Heart left ventricle (tissue), 16 donors: Measurements from ENCODE around the gene RSPH1. TPM values are rescaled to one million over a fixed set of nuclear protein-coding genes. Genes with fewer than 3 reads are reported as not detected.

Source experiments
- ATAC-seq, 4 donors: fragments of 200-7000 bp; cut with Tn5 transposase; one replicate each; pipeline ENCODE4 v1.9.1; 2020 to 2022; ENCODE audit warnings: moderate library complexity in 4 of 4, mild to moderate bottlenecking in 3 of 4, moderate number of reproducible peaks in 1 of 4
- DNase-seq, 5 donors: peaks; one replicate each; pipeline ENCODE4 v3.0.0-alpha.2; 2020
- H3K27ac ChIP-seq, 12 donors: fragments of 200-600 bp; sonication (generic) in 4 of 12; one replicate each; pipeline versions ENCODE4 v1.5.0 to v1.8.0; 2016 to 2022; ENCODE audit warnings: mild to moderate bottlenecking in 2 of 12
- H3K27me3 ChIP-seq, 9 donors: fragments of 200-600 bp; sonication (generic) in 2 of 9; one replicate each; pipeline versions ENCODE4 v1.5.1 to v1.8.0; 2016 to 2022; ENCODE audit warnings: mild to moderate bottlenecking in 3 of 9
- H3K36me3 ChIP-seq, 9 donors: fragments of 200-600 bp; sonication (generic) in 2 of 9; one replicate each; pipeline versions ENCODE4 v1.5.0 to v1.8.0; 2018 to 2022; ENCODE audit warnings: mild to moderate bottlenecking in 2 of 9
- H3K4me1 ChIP-seq, 12 donors: fragments of 200-600 bp; sonication (generic) in 4 of 12; one replicate each; pipeline versions ENCODE4 v1.5.0 to v1.8.0; 2016 to 2022; ENCODE audit warnings: mild to moderate bottlenecking in 3 of 12
- H3K4me3 ChIP-seq, 12 donors: fragments of 200-600 bp; sonication (generic) in 4 of 12; one replicate each; pipeline versions ENCODE4 v1.5.0 to v1.8.0; 2017 to 2022; ENCODE audit warnings: mild to moderate bottlenecking in 9 of 12, moderate library complexity in 4 of 12
- H3K9me3 ChIP-seq, 12 donors: fragments of 200-600 bp; sonication (generic) in 4 of 12; one replicate each; pipeline versions ENCODE4 v1.5.0 to v1.8.0; 2016 to 2022; ENCODE audit warnings: mild to moderate bottlenecking in 1 of 12
- POLR2A ChIP-seq, 2 donors: fragments of 450-650 bp; IDR thresholded peaks; one replicate each; pipeline ENCODE4 v1.6.1; 2017; ENCODE audit warnings: antibody characterized with exemption in 2 of 2, mild to moderate bottlenecking in 2 of 2, moderate library complexity in 2 of 2
- WGBS, 4 donors: extraction: QIAGEN DNeasy Blood & Tissue Kit in 2 of 4; methylation state at CpG; one replicate each; pipeline versions ENCODE4 v1.1.5 to v1.1.7; 2013 to 2018; 5-methylcytosine and 5-hydroxymethylcytosine counted together
- intact Hi-C, 10 donors: fragments of 100-400 bp; cut with DNase I; formaldehyde crosslinking; loops; one replicate each; pipeline versions ENCODE4 v1.11.1 to v1.14.2; 2022
- polyA plus RNA-seq, 2 donors: library from polyadenylated mRNA; stranded (reverse); fragments of 200-250 nt; gene quantifications; one replicate each; pipeline ENCODE4 v1.2.3, GENCODE V29; 2013
- total RNA-seq, 9 donors: library from RNA; depleted of rRNA in 2 of 9; stranded (reverse); fragments of >200 nt in 2 of 9; fragmentation: NEBNext Ultra II Directional in 3 of 9; extraction: Animal tissue kit (Norgen Biotek cat#: 25700) in 3 of 9; gene quantifications; one replicate each; pipeline versions ENCODE4 v1.1.0 to v1.2.4, GENCODE V29; 2016 to 2023
- TF ChIP-seq, protein P1 (sequence below), 12 donors: fragments of 200-600 bp; sonication (generic) in 4 of 12; IDR thresholded peaks; one replicate each; pipeline versions ENCODE4 v1.5.0 to v1.8.0; 2018 to 2022; ENCODE audit warnings: antibody characterized with exemption in 12 of 12, mild to moderate bottlenecking in 5 of 12
- donor health status: ischemic (EF 13 %, LVEDD 7.1; RV severe dilation, severe dysfunction).
- donor health status: healthy with polysubstance abuse.
- donor health status: DM: no; HTN: yes; CAD: no.
- donor health status: DM: no; HTN: no; CAD: no.
- donor health status: ischemic (EF 25% LVEDD 6.9; RV normal size, moderate dysfunction).
- donor health status: ischemic (EF 25% LVEDD 5.7; RV mildly dilated, moderate dysfunction).
- donor health status: healthy.
- donor health status: DM: yes; HTN: yes; CAD: no.
- donor health status: ischemic (EF 35%, LVEDD 5.7; RV mildly dilated, moderate dysfunction).
- donor health status: nonischemic (EF 11% LVEDD 7.7; RV severe dilation, severe dysfunction).
- donor health status: DM: yes; HTN: yes; CAD: no.
- donor health status: PGD.
- donor health status: ischemic (EF 29% LVEDD 5.4; RV normal size, mild dysfunction).
- donor health status: nonischemic (EF 23%, LVEDD 6.1; RV moderate dilation, normal function).

The RSPH1 gene
- total and polyA plus RNA-seq, 11 donors: 0.11 to 0.18 TPM; not detected in 9

DNA sequence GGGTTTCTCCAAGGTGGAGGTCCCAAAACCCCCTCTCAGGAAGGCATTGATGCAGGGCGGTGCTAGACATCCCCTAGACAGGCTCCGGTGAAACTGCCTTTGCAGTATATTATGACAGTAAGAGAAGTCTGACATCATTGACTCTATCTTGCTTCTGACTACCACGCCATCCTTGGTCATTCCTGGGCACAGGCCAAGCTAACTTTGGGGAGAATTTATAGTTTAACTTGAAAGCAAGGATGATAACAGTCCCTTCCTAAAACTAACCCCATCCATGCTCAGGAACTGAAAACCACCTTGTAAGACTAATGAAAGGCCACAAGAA, 30.3 kb downstream of the RSPH1 start:
- intact Hi-C loops: loop anchor here in 1 of 10 donors (2.0 kb wide), 1 partner anchor 71 kb away; no protein-coding TSS in a partner anchor
- TF ChIP-seq, protein P1, sequence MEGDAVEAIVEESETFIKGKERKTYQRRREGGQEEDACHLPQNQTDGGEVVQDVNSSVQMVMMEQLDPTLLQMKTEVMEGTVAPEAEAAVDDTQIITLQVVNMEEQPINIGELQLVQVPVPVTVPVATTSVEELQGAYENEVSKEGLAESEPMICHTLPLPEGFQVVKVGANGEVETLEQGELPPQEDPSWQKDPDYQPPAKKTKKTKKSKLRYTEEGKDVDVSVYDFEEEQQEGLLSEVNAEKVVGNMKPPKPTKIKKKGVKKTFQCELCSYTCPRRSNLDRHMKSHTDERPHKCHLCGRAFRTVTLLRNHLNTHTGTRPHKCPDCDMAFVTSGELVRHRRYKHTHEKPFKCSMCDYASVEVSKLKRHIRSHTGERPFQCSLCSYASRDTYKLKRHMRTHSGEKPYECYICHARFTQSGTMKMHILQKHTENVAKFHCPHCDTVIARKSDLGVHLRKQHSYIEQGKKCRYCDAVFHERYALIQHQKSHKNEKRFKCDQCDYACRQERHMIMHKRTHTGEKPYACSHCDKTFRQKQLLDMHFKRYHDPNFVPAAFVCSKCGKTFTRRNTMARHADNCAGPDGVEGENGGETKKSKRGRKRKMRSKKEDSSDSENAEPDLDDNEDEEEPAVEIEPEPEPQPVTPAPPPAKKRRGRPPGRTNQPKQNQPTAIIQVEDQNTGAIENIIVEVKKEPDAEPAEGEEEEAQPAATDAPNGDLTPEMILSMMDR (IDR thresholded peaks at IDR 0.05): no peak
- no peak for TF ChIP-seq POLR2A (IDR thresholded peaks at IDR 0.05)

DNA sequence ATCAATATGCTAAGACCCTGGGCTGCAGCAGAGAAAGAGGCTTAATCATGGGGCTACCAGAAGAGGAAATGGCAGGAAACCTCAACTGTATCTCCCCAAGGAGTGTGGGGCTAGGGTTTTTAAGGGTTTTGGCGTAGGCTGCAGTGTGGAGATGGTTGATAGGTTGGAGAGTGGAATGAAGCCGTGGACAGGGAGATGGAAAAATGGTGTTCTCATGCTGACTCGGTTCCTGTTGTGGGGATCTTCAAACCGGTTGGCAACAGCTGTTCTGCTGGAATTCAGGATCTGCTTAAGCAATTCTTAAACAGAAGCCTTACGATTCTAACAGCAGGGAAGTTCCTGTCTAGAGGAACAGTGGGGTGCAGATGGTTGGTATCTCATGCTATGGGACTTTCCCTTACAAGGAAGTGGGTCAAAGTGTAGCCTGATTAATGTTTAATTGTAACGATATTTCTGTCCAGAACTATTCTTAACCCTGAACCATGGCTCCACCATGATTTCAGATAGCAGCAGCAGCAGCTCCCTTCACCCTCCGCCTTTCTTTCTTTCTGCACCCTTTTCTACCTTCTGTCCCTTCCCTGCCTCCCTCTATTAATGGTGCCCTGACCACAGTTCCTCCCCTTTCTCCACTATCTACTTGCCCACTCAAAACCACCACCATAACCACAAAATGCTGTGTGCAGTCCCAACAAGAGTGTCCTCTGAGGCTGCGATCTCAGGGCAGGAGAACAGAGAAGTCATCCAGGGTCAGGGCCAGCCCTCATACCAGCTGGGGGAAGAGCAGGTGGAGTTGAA, 30.8 kb downstream of the RSPH1 start:
- Histone ChIP-seq H3K4me3 (no peak overlapping the region), H3K27ac (no peak overlapping the region), H3K27me3 (no peaks in the 10 kb centered on the region), H3K9me3 (no peaks in the 10 kb centered on the region), H3K36me3 (no peaks in the 10 kb centered on the region), H3K4me1 (peaks cover 0 to 27% (median 0%) of the 10 kb centered on the region in 12 donors)
- TF ChIP-seq POLR2A (IDR thresholded peaks at IDR 0.05): no peak
- TF ChIP-seq, protein P1 (IDR thresholded peaks at IDR 0.05): no peak
- DNase-seq (no peak), ATAC-seq (peak in 1 of 4 donors; percentile 17)
- WGBS, 4 donors: 50 to 63% (median 55%) methylated on average over 8 of the region's 8 CpGs
- intact Hi-C loops: no loop called here

More for the DNA sequence above, 30.3 kb downstream of the RSPH1 start:
- Histone ChIP-seq H3K27me3 (no peaks in the 10 kb centered on the region), H3K27ac (no peak overlapping the region), H3K4me1 (peaks cover 0 to 27% (median 0%) of the 10 kb centered on the region in 12 donors), H3K9me3 (no peaks in the 10 kb centered on the region), H3K4me3 (no peak overlapping the region), H3K36me3 (no peaks in the 10 kb centered on the region)
- no peak for DNase-seq
- no peak for ATAC-seq
- 87 to 96% (median 94%) methylated on average over 3 of the region's 3 CpGs for WGBS, 4 donors

DNA sequence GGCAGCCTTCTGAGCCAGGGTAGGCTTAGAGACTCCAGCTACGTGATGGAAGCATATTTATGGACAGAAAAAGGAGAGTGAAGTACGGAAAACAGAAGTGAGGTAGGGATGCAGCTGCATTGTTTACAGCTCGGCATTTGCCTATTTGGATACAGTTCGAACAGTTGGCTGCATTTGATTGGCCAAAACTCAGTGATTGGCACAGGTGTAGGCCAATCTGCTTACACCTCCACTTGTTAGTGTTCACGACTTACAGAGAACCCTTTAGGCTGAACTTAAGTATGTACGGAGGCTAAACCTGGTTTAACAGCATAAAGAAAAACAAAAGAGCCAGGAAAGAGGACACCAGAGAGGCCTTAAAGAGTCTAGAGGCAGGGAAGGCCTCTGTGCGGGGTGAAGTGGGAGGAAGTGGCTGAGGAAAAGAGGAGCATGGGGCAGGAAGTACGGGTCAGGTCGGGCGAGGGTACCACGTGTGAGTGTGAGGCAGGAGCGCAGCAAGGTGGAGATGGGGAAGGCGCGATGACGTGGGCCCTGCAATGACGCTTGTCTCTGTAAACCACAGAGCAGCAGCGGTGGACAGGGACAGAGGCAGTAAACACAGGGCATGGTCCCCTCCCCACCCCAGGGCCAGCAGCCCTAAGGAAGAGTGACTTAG, 32.0 kb downstream of the RSPH1 start:
- no peak for DNase-seq
- Histone ChIP-seq H3K36me3 (no peaks in the 10 kb centered on the region), H3K4me3 (no peak overlapping the region), H3K9me3 (no peaks in the 10 kb centered on the region), H3K27me3 (no peaks in the 10 kb centered on the region), H3K27ac (no peak overlapping the region), H3K4me1 (peaks cover 0 to 27% (median 0%) of the 10 kb centered on the region in 12 donors)
- intact Hi-C loops: no loop called here
- TF ChIP-seq, protein P1 (IDR thresholded peaks at IDR 0.05): no peak
- no peak for TF ChIP-seq POLR2A (IDR thresholded peaks at IDR 0.05)
- ATAC-seq: peak in 1 of 4 donors; percentile 39
- 74 to 77% (median 76%) methylated on average over 17 of the region's 17 CpGs for WGBS, 4 donors
